GM23338 (cell line): Measurements from ENCODE around the gene GNAS. TPM values are rescaled to one million over a fixed set of nuclear protein-coding genes. Genes with fewer than 3 reads are reported as not detected.
A peak's percentile ranks its signal among the peaks of the same experiment; 100 is the strongest.

ENCODE experiments used
- ATAC-seq: fragments of 200-7000 bp; cut with Tn5 transposase; 3 replicates; pipeline ENCODE4 v1.9.1; 2020
- DNase-seq: peaks from one replicate; pipeline ENCODE4 v3.0.0-alpha.2; 2015; ENCODE audit warnings: low spot score
- H2AFZ ChIP-seq: fragments of 200-600 bp; sonication (generic); 2 replicates; pipeline ENCODE4 v1.8.0; 2016; ENCODE audit warnings: antibody characterized with exemption, mild to moderate bottlenecking, moderate library complexity
- H3F3A ChIP-seq: fragments of 200-600 bp; sonication (generic); replicated peaks from 2 replicates; pipeline ENCODE4 v1.8.0; 2017; ENCODE audit warnings: antibody characterized with exemption, mixed run types, low read depth
- H3K27ac ChIP-seq: fragments of 200-600 bp; sonication (generic); 2 replicates; pipeline ENCODE4 v1.6.1; 2016; ENCODE audit warnings: low read depth
- H3K27me3 ChIP-seq: fragments of 200-600 bp; sonication (generic); 2 replicates; pipeline ENCODE4 v1.8.0; 2016; ENCODE audit warnings: mild to moderate bottlenecking, mixed run types, moderate library complexity; ENCODE audit not compliant: insufficient read depth
- H3K36me3 ChIP-seq: fragments of 200-600 bp; sonication (generic); 2 replicates; pipeline ENCODE4 v1.8.0; 2016; ENCODE audit warnings: mild to moderate bottlenecking; ENCODE audit not compliant: insufficient read depth
- H3K4me1 ChIP-seq: fragments of 200-600 bp; sonication (generic); 2 replicates; pipeline ENCODE4 v1.8.0; 2016; ENCODE audit warnings: mild to moderate bottlenecking, moderate library complexity; ENCODE audit not compliant: insufficient read depth
- H3K4me2 ChIP-seq: fragments of 200-600 bp; sonication (generic); 2 replicates; pipeline ENCODE4 v1.7.1; 2017; ENCODE audit warnings: mixed run types
- H3K4me3 ChIP-seq: fragments of 200-600 bp; sonication (generic); 2 replicates; pipeline ENCODE4 v1.6.1; 2016; ENCODE audit warnings: mixed run types
- H3K79me2 ChIP-seq: fragments of 200-600 bp; sonication (generic); replicated peaks from 2 replicates; pipeline ENCODE4 v1.8.0; 2017; ENCODE audit warnings: mild to moderate bottlenecking; ENCODE audit not compliant: insufficient read depth
- H3K9me2 ChIP-seq: fragments of 200-600 bp; sonication (generic); 2 replicates; pipeline ENCODE4 v1.8.0; 2017; ENCODE audit not compliant: insufficient read depth
- H4K20me1 ChIP-seq: fragments of 200-600 bp; sonication (generic); replicated peaks from 2 replicates; pipeline ENCODE4 v1.8.0; 2017; ENCODE audit warnings: mild to moderate bottlenecking; ENCODE audit not compliant: insufficient read depth
- H3K27ac Mint-ChIP-seq: 2 replicates; pipeline ENCODE4 v1.8.0; 2020; ENCODE audit warnings: inconsistent platforms, mild to moderate bottlenecking, moderate library complexity, mixed read lengths
- H3K27me3 Mint-ChIP-seq: 3 replicates; pipeline ENCODE4 v1.8.0; 2022; ENCODE audit warnings: low read depth, mild to moderate bottlenecking, moderate library complexity, mixed read lengths, inconsistent platforms; ENCODE audit not compliant: insufficient read depth, poor library complexity
- H3K36me3 Mint-ChIP-seq: 3 replicates; pipeline ENCODE4 v1.8.0; 2021; ENCODE audit warnings: low read depth, mild to moderate bottlenecking, inconsistent platforms, moderate library complexity, mixed read lengths
- H3K4me1 Mint-ChIP-seq: 3 replicates; pipeline ENCODE4 v1.8.0; 2020; ENCODE audit warnings: mild to moderate bottlenecking, inconsistent platforms, mixed read lengths
- H3K4me3 Mint-ChIP-seq: 3 replicates; pipeline ENCODE4 v1.8.0; 2021; ENCODE audit warnings: moderate library complexity, mild to moderate bottlenecking, inconsistent platforms, mixed read lengths
- H3K9me3 Mint-ChIP-seq: 3 replicates; pipeline ENCODE4 v1.8.0; 2020; ENCODE audit warnings: moderate library complexity, mild to moderate bottlenecking, inconsistent platforms, mixed read lengths
- CREB1 ChIP-seq: fragments of 250-450 bp; sonication (Bioruptor Pico); IDR thresholded peaks from 2 replicates; pipeline ENCODE4 v1.5.0; 2020; ENCODE audit warnings: low read depth, mild to moderate bottlenecking, moderate library complexity
- EZH2phosphoT487 ChIP-seq: fragments of 200-600 bp; sonication (generic); IDR thresholded peaks from one replicate; pipeline ENCODE4 v1.8.1; 2018; ENCODE audit warnings: antibody characterized with exemption; ENCODE audit not compliant: unreplicated experiment
- JUNB ChIP-seq: IDR thresholded peaks from one replicate; pipeline ENCODE4 v1.6.1; 2016; ENCODE audit warnings: antibody characterized with exemption; ENCODE audit not compliant: unreplicated experiment
- NANOG ChIP-seq: IDR thresholded peaks from 2 replicates; pipeline ENCODE4 v1.6.1; 2016; ENCODE audit warnings: antibody characterized with exemption, borderline replicate concordance
- POLR2AphosphoS5 ChIP-seq: IDR thresholded peaks from 2 replicates; pipeline ENCODE4 v1.6.1; 2016; ENCODE audit warnings: antibody characterized with exemption, low read depth
- STAT1 ChIP-seq: IDR thresholded peaks from one replicate; pipeline ENCODE4 v1.6.1; 2016; ENCODE audit warnings: antibody characterized with exemption; ENCODE audit not compliant: unreplicated experiment
- ZNF114 ChIP-seq: fragments of 250-450 bp; sonication (Bioruptor Pico); IDR thresholded peaks from 2 replicates; pipeline ENCODE4 v1.5.0; 2020; ENCODE audit warnings: mild to moderate bottlenecking, moderate library complexity
- ZNF331 ChIP-seq: fragments of 250-450 bp; sonication (Bioruptor Pico); IDR thresholded peaks from 2 replicates; pipeline ENCODE4 v1.5.0; 2020; ENCODE audit warnings: low read depth, mild to moderate bottlenecking, moderate library complexity
- polyA plus RNA-seq: library from polyadenylated mRNA; unstranded; fragments of >200 nt; fragmentation: Nextera tagmentation; extraction: Ambion mirVana; gene quantifications from 2 replicates; pipeline ENCODE4 v1.2.1, GENCODE V29; 2016
- total RNA-seq: library from RNA; depleted of rRNA; stranded (reverse); fragments of >200 nt; shearing (Covaris generic); gene quantifications from 2 replicates; pipeline ENCODE4 v1.2.3, GENCODE V29; 2014
- TF ChIP-seq, protein P1 (sequence below): fragments of 250-450 bp; sonication (Bioruptor Pico); IDR thresholded peaks from 2 replicates; pipeline ENCODE4 v1.5.0; 2020; ENCODE audit warnings: mild to moderate bottlenecking, moderate library complexity
- TF ChIP-seq, protein P2 (sequence below), 2 experiments: fragments of 200-600 bp in 1 of 2; sonication (generic) in 1 of 2; conservative IDR thresholded peaks; 2 replicates each; pipeline versions ENCODE4 v1.5.1 to v1.6.1; 2016 to 2017; ENCODE audit warnings: antibody characterized with exemption in 2 of 2, low read depth in 2 of 2, mild to moderate bottlenecking in 2 of 2, moderate library complexity in 1 of 2
- TF ChIP-seq, protein P3 (sequence below): IDR thresholded peaks from 2 replicates; pipeline ENCODE4 v1.6.1; 2016; ENCODE audit warnings: antibody characterized with exemption

Gene GNAS
- total and polyA plus RNA-seq, 2 experiments from 2014 or later, result 917 to 1,042 TPM

DNA sequence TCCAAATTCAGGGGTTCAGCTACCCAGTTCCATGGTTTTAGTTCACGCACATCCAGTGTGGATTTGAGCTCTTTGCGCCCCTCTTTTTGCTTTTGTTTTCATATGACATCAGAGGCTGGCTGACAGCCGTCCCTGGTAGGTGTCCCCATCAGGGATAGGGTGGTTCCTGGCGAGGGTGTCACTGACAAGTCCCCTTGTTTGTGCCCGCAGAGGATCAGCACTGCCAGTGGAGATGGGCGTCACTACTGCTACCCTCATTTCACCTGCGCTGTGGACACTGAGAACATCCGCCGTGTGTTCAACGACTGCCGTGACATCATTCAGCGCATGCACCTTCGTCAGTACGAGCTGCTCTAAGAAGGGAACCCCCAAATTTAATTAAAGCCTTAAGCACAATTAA, 58.0 kb downstream of the GNAS start:
- Histone ChIP-seq H3K79me2 (0 out of 2 replicates have a peak, but pooled peaks cover under 1% of the 10 kb centered on the region), H3K36me3 (peaks cover 59% of the 10 kb centered on the region), H3K27ac (peak overlapping the region; percentile 60), H3K4me3 (no peak overlapping the region), H4K20me1 (peaks cover 16% of the 10 kb centered on the region; the same call in 1 of the 2 replicates), H3K9me2 (no peaks in the 10 kb centered on the region), H2AFZ (no peak overlapping the region), H3K4me2 (no peak overlapping the region), H3F3A (peaks cover 29% of the 10 kb centered on the region), H3K27me3 (no peaks in the 10 kb centered on the region), H3K4me1 (no peaks in the 10 kb centered on the region)
- Mint-ChIP-seq H3K27me3 (peaks cover 7% of the 10 kb centered on the region), H3K4me1 (no peaks in the 10 kb centered on the region; the same call in 2 of the 3 replicates), H3K9me3 (no peaks in the 10 kb centered on the region), H3K4me3 (no peak overlapping the region), H3K27ac (no peak overlapping the region; the same call in 1 of the 2 replicates), H3K36me3 (peaks cover 70% of the 10 kb centered on the region)
- ATAC-seq (no peak), DNase-seq (no peak)
- TF ChIP-seq CREB1 (CRISPR knock-in tag) (no peak), ZNF114 (CRISPR knock-in tag) (no peak), JUNB (no peak), EZH2phosphoT487 (no peak), STAT1 (no peak), NANOG (no peak), POLR2AphosphoS5 (no peak), ZNF331 (CRISPR knock-in tag) (no peak)
- TF ChIP-seq, protein P1, sequence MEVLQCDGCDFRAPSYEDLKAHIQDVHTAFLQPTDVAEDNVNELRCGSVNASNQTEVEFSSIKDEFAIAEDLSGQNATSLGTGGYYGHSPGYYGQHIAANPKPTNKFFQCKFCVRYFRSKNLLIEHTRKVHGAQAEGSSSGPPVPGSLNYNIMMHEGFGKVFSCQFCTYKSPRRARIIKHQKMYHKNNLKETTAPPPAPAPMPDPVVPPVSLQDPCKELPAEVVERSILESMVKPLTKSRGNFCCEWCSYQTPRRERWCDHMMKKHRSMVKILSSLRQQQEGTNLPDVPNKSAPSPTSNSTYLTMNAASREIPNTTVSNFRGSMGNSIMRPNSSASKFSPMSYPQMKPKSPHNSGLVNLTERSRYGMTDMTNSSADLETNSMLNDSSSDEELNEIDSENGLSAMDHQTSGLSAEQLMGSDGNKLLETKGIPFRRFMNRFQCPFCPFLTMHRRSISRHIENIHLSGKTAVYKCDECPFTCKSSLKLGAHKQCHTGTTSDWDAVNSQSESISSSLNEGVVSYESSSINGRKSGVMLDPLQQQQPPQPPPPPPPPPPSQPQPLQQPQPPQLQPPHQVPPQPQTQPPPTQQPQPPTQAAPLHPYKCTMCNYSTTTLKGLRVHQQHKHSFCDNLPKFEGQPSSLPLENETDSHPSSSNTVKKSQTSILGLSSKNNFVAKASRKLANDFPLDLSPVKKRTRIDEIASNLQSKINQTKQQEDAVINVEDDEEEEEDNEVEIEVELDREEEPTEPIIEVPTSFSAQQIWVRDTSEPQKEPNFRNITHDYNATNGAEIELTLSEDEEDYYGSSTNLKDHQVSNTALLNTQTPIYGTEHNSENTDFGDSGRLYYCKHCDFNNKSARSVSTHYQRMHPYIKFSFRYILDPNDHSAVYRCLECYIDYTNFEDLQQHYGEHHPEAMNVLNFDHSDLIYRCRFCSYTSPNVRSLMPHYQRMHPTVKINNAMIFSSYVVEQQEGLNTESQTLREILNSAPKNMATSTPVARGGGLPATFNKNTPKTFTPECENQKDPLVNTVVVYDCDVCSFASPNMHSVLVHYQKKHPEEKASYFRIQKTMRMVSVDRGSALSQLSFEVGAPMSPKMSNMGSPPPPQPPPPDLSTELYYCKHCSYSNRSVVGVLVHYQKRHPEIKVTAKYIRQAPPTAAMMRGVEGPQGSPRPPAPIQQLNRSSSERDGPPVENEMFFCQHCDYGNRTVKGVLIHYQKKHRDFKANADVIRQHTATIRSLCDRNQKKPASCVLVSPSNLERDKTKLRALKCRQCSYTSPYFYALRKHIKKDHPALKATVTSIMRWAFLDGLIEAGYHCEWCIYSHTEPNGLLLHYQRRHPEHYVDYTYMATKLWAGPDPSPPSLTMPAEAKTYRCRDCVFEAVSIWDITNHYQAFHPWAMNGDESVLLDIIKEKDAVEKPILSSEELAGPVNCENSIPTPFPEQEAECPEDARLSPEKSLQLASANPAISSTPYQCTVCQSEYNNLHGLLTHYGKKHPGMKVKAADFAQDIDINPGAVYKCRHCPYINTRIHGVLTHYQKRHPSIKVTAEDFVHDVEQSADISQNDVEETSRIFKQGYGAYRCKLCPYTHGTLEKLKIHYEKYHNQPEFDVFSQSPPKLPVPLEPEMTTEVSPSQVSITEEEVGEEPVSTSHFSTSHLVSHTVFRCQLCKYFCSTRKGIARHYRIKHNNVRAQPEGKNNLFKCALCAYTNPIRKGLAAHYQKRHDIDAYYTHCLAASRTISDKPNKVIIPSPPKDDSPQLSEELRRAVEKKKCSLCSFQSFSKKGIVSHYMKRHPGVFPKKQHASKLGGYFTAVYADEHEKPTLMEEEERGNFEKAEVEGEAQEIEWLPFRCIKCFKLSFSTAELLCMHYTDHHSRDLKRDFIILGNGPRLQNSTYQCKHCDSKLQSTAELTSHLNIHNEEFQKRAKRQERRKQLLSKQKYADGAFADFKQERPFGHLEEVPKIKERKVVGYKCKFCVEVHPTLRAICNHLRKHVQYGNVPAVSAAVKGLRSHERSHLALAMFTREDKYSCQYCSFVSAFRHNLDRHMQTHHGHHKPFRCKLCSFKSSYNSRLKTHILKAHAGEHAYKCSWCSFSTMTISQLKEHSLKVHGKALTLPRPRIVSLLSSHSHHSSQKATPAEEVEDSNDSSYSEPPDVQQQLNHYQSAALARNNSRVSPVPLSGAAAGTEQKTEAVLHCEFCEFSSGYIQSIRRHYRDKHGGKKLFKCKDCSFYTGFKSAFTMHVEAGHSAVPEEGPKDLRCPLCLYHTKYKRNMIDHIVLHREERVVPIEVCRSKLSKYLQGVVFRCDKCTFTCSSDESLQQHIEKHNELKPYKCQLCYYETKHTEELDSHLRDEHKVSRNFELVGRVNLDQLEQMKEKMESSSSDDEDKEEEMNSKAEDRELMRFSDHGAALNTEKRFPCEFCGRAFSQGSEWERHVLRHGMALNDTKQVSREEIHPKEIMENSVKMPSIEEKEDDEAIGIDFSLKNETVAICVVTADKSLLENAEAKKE, result no peak
- TF ChIP-seq, protein P2, sequence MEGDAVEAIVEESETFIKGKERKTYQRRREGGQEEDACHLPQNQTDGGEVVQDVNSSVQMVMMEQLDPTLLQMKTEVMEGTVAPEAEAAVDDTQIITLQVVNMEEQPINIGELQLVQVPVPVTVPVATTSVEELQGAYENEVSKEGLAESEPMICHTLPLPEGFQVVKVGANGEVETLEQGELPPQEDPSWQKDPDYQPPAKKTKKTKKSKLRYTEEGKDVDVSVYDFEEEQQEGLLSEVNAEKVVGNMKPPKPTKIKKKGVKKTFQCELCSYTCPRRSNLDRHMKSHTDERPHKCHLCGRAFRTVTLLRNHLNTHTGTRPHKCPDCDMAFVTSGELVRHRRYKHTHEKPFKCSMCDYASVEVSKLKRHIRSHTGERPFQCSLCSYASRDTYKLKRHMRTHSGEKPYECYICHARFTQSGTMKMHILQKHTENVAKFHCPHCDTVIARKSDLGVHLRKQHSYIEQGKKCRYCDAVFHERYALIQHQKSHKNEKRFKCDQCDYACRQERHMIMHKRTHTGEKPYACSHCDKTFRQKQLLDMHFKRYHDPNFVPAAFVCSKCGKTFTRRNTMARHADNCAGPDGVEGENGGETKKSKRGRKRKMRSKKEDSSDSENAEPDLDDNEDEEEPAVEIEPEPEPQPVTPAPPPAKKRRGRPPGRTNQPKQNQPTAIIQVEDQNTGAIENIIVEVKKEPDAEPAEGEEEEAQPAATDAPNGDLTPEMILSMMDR (conservative IDR thresholded peaks at IDR 0.05; ENCODE audit: low read depth in 2 of 2), result no peak
- TF ChIP-seq, protein P3, sequence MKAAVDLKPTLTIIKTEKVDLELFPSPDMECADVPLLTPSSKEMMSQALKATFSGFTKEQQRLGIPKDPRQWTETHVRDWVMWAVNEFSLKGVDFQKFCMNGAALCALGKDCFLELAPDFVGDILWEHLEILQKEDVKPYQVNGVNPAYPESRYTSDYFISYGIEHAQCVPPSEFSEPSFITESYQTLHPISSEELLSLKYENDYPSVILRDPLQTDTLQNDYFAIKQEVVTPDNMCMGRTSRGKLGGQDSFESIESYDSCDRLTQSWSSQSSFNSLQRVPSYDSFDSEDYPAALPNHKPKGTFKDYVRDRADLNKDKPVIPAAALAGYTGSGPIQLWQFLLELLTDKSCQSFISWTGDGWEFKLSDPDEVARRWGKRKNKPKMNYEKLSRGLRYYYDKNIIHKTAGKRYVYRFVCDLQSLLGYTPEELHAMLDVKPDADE, result no peak
